ENCODE data around the gene DNM1L. TPM values are rescaled to one million over a fixed set of nuclear protein-coding genes. Genes with fewer than 3 reads are reported as not detected.

DNM1L gene
- total RNA-seq, 1 donor from 2014 or later, result 70.8 TPM

- H3K36me3 ChIP-seq (ENCODE audit: control insufficient read depth, insufficient read depth, low read length), result no peaks in the 10 kb centered on the region
These were observed 109.3 kb downstream of the DNM1L start for GRCh38 chr12:32788405-32788804.

GRCh38 chr12:32789446-32789845, 110.3 kb downstream of the DNM1L start:
- Histone ChIP-seq H3K27me3 (ENCODE audit: control insufficient read depth, insufficient read depth, low read length) (no peaks in the 10 kb centered on the region), H3K4me3 (ENCODE audit: low read depth, low read length) (no peak overlapping the region), H3K36me3 (ENCODE audit: control insufficient read depth, insufficient read depth, low read length) (no peaks in the 10 kb centered on the region)
- no peak for DNase-seq (ENCODE audit: low read depth)
- TF ChIP-seq CTCF (IDR thresholded peaks at IDR 0.05; ENCODE audit: insufficient read depth, low read length, poor library complexity, severe bottlenecking), result no peak

More at GRCh38 chr12:32788405-32788804, 109.3 kb downstream of the DNM1L start:
- no peak overlapping the region for H3K4me3 ChIP-seq (ENCODE audit: low read depth, low read length)
- no peaks in the 10 kb centered on the region for H3K27me3 ChIP-seq (ENCODE audit: control insufficient read depth, insufficient read depth, low read length)
- no peak for DNase-seq (ENCODE audit: low read depth)
- TF ChIP-seq CTCF (IDR thresholded peaks at IDR 0.05; ENCODE audit: insufficient read depth, low read length, poor library complexity, severe bottlenecking), result no peak

GRCh38 chr12:32789916-32790315, 110.8 kb downstream of the DNM1L start:
- H3K36me3 ChIP-seq (ENCODE audit: control insufficient read depth, insufficient read depth, low read length), result no peaks in the 10 kb centered on the region
- H3K27me3 ChIP-seq (ENCODE audit: control insufficient read depth, insufficient read depth, low read length), result no peaks in the 10 kb centered on the region

GRCh38 chr12:32794281-32794680, 115.2 kb downstream of the DNM1L start:
- H3K36me3 ChIP-seq (ENCODE audit: control insufficient read depth, insufficient read depth, low read length), result no peaks in the 10 kb centered on the region
- H3K27me3 ChIP-seq (ENCODE audit: control insufficient read depth, insufficient read depth, low read length), result no peaks in the 10 kb centered on the region
- no peak overlapping the region for H3K4me3 ChIP-seq (ENCODE audit: low read depth, low read length)
- TF ChIP-seq CTCF (IDR thresholded peaks at IDR 0.05; ENCODE audit: insufficient read depth, low read length, poor library complexity, severe bottlenecking), result no peak
- DNase-seq (ENCODE audit: low read depth), result no peak

More at GRCh38 chr12:32789916-32790315, 110.8 kb downstream of the DNM1L start:
- DNase-seq (ENCODE audit: low read depth), result no peak
- no peak for TF ChIP-seq CTCF (IDR thresholded peaks at IDR 0.05; ENCODE audit: insufficient read depth, low read length, poor library complexity, severe bottlenecking)
- no peak overlapping the region for H3K4me3 ChIP-seq (ENCODE audit: low read depth, low read length)

Other genes starting within 250 kb of the DNM1L start
- 51.1 and 51.3 TPM in 2 replicates for gene YARS2, start 76.6 kb downstream of the DNM1L start, total RNA-seq
- gene PKP2, start 217.5 kb downstream of the DNM1L start, total RNA-seq, result 15.0 and 19.6 TPM in 2 replicates

All from kidney epithelial cell (primary cell).